ENCODE measurements around the gene UBE4A.

- TF ChIP-seq, protein P1, sequence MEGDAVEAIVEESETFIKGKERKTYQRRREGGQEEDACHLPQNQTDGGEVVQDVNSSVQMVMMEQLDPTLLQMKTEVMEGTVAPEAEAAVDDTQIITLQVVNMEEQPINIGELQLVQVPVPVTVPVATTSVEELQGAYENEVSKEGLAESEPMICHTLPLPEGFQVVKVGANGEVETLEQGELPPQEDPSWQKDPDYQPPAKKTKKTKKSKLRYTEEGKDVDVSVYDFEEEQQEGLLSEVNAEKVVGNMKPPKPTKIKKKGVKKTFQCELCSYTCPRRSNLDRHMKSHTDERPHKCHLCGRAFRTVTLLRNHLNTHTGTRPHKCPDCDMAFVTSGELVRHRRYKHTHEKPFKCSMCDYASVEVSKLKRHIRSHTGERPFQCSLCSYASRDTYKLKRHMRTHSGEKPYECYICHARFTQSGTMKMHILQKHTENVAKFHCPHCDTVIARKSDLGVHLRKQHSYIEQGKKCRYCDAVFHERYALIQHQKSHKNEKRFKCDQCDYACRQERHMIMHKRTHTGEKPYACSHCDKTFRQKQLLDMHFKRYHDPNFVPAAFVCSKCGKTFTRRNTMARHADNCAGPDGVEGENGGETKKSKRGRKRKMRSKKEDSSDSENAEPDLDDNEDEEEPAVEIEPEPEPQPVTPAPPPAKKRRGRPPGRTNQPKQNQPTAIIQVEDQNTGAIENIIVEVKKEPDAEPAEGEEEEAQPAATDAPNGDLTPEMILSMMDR (IDR thresholded peaks at IDR 0.05; ENCODE audit: extremely low read depth in 1 of 2, insufficient read depth in 1 of 2, low read depth in 1 of 2, low read length in 2 of 2): no peak
- TF ChIP-seq POLR2AphosphoS5 (IDR thresholded peaks at IDR 0.05; ENCODE audit: insufficient read depth, low read depth, low read length) (no peak), FOS (IDR thresholded peaks at IDR 0.05; ENCODE audit: borderline replicate concordance, insufficient read depth, low read length) (no peak), GATA2 (IDR thresholded peaks at IDR 0.05; ENCODE audit: insufficient read depth, insufficient read length, low read depth, low read length) (no peak), POLR2A (IDR thresholded peaks at IDR 0.05; ENCODE audit: low read depth, low read length) (no peak)
Observed at GRCh38 chr11:118373871-118374270, 14.5 kb downstream of the UBE4A start.

Measured in endothelial cell of umbilical vein (primary cell).